Measurements from ENCODE around the gene ALKBH8.
"Not testable (repeated sequence)": the region's sequence is repeated elsewhere in the genome, so short reads cannot be mapped to it uniquely, and the experiment has no call there.

Gene ALKBH8, protein sequence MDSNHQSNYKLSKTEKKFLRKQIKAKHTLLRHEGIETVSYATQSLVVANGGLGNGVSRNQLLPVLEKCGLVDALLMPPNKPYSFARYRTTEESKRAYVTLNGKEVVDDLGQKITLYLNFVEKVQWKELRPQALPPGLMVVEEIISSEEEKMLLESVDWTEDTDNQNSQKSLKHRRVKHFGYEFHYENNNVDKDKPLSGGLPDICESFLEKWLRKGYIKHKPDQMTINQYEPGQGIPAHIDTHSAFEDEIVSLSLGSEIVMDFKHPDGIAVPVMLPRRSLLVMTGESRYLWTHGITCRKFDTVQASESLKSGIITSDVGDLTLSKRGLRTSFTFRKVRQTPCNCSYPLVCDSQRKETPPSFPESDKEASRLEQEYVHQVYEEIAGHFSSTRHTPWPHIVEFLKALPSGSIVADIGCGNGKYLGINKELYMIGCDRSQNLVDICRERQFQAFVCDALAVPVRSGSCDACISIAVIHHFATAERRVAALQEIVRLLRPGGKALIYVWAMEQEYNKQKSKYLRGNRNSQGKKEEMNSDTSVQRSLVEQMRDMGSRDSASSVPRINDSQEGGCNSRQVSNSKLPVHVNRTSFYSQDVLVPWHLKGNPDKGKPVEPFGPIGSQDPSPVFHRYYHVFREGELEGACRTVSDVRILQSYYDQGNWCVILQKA

DNA sequence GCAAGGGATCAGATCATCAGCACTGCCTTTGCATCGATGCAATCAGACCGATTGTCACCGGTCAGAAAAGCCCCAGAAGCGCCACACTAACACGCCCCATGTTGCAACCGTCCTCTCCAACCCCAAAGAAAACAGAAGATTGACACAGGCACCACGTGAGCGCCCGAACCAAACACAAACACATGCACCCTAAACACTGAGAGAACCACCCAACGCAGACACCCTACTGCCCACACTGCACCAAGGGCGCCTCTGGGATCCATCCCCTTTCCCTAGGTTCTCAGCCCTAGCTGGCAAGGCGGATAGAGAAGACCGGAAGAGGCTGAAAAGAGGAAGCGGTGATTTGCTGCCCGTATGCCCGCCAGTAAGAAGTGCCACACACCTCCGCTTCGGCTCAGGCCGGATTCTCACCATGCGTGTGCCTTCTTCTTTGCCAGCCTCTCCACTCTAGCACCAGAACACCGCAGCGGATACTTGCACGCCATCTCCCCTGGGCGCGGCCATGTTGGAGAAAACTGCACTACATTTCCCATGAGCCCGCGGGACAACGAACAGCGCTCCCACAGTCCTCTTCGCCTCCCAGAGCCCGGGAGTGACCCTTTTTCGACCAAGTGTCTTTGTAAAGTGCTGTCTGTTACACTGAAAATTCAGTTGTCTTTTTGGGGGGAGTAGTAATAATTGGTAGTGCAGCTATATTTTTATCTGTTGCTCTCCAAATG, at the start of gene ALKBH8:
Gene ALKBH8 (minus strand): TSS at position 517 of the 719 bp plus-strand sequence. CDS start 4,842 bp downstream, outside the sequence.
- DNase-seq, result peak; percentile 77 to 82

DNA sequence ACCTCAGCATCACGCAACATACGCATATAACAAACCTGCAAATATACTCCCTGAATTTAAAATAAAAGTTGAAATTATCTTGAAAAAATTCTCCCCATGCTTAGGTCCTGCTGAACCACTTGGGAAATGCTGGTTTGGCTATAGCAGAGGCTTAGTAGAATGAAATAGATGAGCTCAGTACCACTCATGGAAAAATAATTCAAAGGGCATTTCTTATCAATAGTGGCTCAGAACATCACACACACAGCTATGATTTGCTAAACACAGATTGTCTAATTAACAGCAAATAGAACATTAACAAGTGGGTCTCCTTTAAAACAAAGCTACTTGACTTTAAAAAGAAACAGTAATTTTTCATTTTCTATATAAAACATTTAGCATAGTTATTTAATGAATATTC, 46.9 kb upstream of the ALKBH8 start:
- no peak for DNase-seq

DNA sequence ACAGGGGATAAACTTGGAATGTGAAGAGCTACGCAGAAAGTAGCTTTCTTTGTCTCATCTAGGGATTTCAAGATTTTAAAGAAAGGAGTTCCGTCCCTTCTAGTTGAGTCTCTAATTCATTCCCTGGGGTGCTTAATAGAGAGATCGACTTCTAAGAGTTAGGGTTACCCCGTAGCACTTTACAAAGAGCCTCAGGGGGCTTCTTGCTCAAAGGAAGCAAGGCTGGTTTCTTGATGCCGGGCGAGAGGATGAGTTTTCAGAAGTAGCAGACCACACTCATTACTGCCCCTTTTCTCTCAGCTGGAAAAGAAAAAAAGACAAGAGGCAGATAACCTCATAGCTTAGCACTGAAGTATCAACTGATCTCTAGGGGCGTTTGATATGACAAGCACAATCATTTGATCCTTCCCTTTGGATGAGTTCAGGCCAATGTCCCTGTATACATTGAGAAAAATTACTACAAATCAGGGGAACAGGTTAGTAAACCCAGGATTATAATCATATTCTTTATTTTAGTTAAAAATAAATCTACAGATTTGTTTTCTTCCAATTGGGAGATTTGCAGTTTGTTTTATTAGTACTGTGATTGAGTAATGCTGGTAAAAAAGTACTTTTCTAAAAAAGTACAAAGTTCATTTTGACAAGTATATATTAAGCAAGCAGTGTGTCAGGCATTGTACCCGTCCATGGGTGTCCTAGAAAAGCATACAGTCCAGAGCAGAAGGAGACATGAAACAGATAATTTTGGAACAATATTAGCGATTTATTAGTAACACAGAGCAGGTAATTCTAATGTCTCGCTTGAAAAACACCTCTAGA, 44.1 kb upstream of the ALKBH8 start:
- no peak for DNase-seq

DNA sequence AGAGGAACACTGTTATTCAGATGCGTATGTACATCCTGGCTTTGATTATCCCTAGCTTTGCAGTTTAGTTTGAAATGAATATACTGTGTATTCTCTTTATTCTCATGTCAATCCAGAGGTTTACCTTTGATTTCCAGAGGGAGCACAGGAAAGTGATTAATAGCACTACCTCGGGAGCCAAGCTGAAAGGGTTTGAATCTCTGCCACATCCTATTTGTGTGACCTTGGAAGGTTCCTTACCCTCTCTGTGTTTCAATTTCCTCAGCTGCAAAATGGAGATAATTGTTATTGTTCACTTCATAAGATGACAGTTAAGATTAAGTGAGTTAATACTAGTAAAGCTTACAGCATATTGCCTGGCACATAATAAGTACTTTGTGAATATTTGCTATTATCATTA, 43.3 kb upstream of the ALKBH8 start:
- DNase-seq, result no peak

DNA sequence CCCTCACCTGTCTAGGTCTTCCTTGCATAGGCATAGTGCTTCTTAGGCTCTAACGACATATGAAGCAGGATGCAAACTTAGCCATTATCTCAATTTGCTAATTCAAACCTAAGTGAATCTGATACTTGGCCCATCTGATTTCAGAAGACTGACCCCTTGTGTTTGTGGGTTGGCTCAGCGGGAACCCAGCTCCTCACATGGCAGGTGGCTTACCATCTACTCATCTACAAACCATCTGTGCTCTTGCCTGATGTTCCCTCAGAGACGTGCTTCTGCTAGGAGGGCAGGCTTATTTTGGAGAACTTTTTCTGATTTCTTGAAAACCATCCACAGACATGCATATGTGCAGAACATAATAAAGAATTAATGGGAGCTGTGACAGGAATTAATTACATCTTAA, 40.6 kb upstream of the ALKBH8 start:
- DNase-seq, result no peak

DNA sequence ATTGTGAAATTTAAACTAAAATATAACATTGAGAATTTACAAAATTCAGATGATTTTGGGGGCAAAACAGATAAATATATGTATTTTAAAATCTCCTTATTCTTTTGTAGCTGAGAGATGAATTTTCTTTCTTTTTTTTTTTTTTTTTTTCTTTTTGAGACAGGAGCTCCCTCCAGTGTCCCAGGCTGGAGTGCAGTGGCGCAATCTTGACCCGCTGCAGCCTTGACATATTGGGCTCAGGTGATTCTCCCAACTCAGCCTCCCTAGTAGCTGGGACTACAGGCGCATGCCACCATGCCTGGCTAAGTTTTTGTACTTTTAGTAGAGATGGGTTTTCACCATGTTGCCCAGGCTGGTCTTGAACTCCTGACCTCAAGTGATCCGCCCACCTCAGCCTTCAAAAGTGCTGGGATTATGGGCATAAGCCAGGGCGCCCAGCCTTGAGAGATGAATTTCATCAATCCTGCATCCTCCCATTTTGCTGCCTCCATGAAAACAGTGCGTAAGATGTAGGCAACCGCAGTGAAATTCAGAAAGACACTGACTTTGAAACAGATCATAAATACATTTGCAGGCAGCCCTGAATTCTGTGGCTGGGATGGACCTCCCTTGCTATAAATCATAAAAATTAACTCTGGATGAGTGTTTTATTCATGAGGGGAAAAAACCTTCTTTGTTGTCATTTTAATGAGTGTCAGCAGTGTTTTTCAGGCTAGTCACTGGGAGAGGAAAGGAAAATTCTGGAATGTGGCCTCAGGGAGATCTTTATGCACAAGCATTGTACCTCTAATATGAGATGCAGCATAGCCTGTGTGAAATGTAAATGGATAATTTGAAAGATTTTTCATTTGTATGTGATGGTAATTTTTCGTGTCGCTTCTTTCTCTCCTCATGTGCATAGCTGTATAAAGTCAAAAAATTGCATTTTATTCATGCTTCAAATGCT, 39.8 kb upstream of the ALKBH8 start:
- no peak for DNase-seq

DNA sequence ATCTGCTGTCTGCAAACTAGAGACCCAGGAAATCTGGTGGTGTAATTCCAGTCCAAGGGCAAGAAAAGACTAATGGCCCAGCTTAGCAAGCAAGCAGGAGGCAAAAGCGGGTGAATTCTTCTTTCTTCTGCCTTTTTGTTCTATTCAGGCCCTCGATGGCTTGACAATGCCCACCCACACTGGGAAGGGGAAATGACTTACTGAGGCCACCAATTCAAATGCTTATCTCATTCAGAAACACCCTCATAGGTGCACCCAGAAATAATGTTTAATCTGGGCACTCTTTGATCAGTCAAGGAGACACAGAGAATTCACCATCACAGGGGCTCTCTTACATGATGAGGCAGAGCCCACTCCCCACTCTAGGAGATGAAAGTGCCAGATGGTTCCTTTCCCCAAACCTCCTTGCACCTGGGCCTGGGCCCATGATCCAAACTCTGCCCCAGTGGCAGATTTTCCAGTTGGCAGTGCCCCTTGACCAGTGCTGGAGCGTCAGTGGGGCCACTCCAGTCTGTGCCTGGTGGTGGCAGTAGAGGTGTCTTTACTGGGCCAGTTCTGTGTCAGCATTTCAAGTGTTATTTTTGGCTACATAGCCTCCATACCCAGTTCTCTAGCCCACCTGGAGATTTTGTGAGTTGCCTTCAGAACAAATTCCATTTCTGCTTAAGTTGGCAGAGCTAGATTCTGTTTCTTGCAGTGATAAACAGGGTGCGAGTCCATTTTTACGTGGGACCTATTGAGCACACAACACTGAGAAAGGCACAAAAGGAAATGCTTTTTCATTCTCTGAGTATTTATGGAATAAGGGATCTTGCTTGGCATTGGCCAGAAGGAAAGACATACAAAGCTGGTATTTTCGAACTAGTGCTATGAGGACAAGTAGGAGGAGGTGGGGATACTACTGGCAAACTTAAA, 32.9 kb upstream of the ALKBH8 start:
- no peak for DNase-seq

DNA sequence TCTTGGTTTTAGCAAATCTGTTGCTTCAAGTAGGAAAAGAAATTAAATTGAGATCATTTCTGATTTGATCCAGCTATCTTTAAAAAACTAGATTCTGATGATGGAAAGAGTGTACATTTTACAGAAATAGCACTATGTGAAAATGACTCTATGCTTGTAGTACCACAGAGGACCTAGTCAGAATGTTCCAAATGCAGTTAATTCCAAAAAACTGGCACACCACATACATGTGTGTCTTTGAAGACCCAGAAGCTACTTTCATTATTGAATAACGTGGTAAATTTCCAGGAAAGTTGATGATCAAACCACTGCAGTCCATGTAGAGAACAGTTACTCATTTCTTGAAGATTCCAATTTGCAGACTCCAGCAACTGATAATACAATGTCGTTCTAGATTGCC, 29.2 kb upstream of the ALKBH8 start:
- no peak for DNase-seq

DNA sequence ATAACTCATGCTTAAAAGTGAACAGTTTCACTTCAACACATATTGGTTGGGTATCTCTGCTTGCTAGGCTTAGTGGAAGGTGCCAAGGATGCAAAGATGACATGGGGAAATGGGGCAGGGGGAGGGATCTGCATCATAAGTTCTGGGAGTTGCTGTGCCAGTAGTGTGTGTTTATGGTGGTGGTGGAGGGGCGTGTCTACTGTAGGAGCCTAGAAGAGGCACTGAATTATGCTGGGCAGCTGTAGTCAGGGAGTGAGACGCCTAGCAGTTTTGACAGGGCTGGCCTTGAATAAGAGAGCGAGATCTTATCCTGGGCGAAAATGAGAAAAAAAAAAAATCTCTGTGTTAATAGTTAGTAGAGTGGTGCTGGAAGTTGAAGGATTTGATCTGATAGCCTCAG, 28.4 kb upstream of the ALKBH8 start:
- DNase-seq, result no peak

DNA sequence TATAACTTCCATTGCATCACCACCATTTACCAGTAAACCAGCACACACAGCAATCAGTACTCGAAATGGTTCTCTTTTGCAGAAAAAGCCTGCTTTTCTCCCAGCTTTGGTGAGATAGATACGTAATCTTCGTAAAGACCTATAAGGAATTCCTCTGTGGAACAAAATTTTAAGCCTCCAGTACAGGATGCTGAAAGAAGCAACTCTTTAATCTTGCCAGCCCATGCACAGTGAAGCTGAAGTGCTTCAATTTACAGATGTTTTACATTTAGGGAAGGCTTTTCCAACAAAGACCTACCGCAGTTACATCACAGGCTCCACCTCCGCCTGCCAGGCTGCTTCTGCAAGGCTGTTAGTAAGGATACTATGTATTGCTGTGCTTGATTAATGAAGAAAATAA, 27.3 kb upstream of the ALKBH8 start:
- no peak for DNase-seq

DNA sequence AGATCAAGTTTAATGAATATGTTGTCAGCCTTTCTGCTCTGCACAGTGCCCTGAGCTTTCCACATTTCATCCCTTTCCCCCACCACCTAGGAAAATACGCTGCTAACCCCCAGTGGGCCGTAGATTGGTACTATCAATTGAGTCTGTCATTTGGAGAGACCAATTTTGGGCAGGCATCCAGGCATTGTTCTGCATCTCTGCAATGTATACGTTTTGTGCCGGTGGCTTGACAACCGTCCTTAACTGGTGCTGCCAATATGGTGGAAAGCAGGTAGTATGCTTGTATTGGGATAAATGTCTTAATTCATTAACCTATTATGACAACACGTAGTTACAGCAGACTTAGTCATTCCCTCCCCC, 26.7 kb upstream of the ALKBH8 start:
- no peak for DNase-seq

DNA sequence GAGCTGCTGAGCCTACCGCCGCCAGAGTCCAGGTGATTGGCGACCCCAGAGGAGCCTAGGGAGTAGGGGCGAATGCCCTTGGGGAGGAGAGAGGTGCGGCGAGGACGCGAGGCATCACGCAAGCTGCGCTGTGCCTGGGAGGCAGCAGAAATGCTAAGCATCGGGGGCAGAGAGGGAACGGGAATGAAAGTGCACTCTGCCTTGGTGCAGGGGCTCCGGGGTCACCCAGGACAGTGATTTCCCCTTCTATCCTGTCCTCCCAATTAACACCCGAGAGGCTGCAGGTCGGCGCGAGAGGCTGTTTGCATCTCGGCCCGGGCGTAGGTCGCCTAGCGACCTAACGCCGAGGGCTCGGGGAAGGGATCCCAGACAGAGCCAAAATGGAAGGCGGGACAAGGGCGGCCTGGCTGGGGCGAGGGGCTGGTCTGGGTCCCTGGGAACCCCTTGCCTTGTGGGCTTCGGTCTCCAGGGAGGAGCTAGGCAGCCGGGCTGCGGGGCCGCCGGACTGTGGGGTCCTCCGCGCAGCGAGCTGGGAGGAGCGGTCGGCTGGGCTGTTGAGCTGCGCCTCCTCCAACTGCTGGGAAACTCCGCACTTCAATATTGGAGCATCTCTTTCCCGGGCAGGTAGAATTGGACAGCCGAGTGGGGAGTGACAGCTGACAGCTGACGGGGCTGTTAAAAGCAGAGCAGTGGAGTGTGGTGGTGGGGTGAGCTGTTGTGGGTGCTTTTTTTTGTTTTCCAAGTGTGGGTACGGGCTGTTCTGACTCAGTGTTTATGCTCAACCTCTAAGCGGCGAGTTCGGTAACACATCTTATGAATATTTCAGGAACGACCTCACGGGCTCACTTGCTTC, 26.1 kb upstream of the ALKBH8 start:
- no peak for DNase-seq

DNA sequence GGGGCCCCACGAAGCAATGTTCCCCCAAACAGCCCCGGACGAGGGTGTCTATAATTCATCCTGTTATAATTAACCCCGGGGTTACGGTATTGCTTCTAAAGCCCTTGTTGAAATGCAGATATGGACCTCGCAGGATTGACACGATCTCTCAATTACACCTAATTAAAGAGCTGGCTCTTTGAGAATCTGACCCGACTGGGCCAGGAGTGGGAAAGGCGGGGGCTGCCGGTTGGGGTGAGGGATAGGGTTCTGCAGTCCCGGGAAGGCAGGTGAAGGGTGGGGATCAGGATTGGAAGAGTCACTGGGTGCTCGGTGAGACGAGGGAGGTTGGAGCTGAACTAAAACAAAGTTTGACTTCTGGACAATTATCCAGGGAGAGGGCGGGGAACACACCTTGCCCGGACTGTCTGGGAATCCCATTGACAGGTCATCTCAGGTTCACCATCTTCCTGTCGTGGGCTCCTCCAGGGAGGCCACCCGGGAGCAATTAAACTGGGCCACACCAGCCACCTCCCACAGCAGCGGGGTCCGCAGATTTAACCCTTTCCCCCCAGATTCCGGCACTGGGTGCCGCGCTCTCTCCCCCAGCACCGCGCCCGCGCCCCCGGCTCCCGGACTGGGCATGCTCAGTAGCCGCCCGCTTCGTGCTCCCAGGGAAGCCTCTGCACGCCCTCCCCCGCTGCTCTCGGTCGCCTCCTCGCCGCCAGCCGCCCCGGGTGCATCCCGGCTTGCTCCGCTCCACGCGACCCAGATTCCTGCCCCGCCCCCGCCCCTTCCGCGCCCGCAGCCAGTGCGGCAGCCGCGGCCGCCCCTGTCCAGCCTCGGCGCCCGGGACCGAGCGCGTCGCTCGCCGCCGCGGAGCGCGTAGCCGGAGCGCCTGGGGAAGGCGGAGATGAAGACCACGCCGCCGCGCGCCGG, 25.2 kb upstream of the ALKBH8 start, which contains the start of gene ELMOD1:
Gene ELMOD1 (plus strand): TSS at position 688 of the 918 bp plus-strand sequence. CDS start 27,043 bp downstream, outside the sequence.
- peak in 1 of 2 donors; percentile 20 for DNase-seq

DNA sequence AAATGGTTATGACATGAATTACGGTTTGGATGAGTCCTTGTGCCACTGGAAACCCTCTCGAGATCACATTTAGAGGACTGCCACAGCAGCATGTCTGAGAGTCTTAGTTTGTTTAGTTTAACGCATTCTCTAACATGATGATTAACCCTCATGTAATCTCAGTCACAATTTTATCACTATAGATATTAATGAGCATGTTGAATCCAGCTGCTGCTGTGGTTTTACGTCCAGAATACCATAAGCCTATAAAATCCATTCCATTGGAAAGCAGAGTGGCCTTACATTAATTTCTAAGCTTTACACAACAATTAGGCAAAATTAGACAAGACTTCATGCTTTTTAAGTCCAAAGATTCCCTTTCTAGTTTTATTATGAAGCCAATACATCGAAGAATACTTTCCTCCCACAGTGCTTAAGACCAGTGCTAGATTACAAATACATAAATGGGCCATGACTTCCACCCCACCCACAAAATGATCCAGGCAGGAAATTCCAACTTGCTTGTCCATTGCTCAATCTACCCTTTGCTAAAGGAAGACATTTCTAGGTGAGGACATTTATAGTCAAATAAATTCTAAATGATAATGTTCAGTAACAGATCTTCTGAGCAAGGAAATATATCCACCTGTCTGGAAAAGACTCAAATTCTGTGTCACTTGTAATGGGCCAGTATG, 21.9 kb upstream of the ALKBH8 start:
- no peak for DNase-seq

DNA sequence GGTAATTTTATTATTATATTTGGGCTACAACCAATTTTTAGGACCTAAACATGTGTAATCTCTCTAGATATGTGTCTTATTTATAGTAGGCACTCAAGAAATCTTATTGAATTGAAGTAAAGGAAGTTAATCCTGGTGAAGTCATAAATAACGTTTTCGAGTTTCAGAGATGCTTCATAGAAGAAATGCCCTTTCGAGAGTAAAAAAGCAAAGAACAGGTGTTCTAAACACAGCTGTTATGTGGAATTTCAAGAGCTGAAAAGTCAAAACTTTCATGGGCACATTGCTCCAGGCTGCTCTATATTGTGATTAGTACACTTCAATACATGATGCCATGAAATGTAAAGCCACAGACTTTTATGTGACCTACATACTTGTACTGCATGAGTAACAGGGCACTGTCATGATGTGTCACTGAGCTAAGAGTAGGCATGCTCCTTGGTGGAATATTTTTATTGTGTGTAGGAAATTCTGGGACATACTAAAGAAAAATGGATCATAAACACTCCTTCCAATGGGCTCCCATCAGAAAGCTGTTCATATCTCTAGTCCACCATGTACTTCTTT, 18.2 kb upstream of the ALKBH8 start:
- no peak for DNase-seq

DNA sequence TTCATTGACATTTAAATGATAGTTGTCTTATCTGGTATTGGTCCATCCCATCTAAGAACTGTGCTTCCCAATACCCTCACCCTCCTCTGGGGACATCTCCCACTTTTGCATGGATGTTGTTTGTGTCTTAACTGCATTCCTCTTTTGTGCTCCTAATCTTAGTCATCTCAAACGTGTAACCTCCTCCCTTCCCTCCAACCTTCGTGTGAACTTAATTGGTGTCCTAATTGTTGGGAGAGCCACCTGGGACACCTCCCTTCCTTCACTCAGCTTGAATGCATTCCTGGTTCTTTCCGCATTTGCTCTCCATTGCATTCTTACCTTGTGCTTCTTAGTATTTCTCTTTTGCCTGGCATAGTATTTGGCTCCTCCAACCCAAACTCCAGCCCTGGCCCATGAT, 15.6 kb upstream of the ALKBH8 start:
- no peak for DNase-seq

DNA sequence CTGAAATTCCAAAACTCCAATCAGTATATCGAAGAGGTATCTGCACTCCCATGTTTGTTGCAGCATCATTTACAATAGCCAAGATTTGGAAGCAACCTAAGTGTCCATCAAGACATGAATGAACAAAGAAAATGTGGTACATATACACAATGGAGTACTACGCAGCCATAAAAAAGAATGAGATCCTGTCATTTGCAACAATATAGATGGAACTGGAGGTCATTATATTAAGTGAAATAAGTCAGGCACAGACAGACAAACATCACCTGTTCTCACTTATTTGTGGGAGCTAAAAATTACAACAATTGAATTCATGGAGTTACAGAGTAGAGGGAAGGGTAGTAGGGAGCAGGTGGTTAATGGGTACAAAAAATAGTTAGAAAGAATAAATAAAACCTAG, 13.6 kb upstream of the ALKBH8 start:
- not testable (repeated sequence) for DNase-seq

DNA sequence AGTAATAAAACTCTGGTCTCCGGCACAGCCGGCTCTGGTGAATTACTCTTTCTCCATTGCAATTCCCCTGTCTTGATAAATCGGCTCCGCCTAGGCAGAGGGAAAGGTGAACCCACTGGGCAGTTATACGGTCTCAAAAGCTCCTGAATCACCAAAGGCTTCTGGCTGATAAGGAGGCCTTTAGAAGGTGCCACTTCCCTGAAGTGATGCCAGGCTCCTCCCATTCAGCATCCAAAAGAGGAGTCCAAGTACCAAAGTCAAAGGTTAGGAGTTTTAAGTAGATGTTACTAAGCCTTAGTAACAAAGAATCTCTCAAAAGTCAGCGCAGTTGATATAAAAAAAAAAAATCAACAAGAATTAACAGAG, 11.8 kb upstream of the ALKBH8 start:
- DNase-seq, result no peak
